Sigmoid colon (tissue), 4 donors: ENCODE measurements around the gene EPHA7.

ENCODE experiments used
- EP300 ChIP-seq, 4 donors: sonication (generic); formaldehyde crosslinking; IDR thresholded peaks; one replicate each; pipeline ENCODE4 v1.6.1; 2017; ENCODE audit warnings: antibody characterized with exemption in 4 of 4
- POLR2A ChIP-seq, 2 donors: fragments of 450-650 bp; IDR thresholded peaks; one replicate each; pipeline ENCODE4 v1.6.1; 2016; ENCODE audit warnings: antibody characterized with exemption in 2 of 2, mild to moderate bottlenecking in 2 of 2, moderate library complexity in 2 of 2
- TF ChIP-seq, protein P1 (sequence below), 4 experiments: fragments of 450-650 bp in 3 of 4; fragments of 200-600 bp in 1 of 4; IDR thresholded peaks; one replicate each; pipeline ENCODE4 v1.5.1; 2016 to 2019; ENCODE audit warnings: antibody characterized with exemption in 4 of 4, mild to moderate bottlenecking in 3 of 4, moderate library complexity in 2 of 4

DNA sequence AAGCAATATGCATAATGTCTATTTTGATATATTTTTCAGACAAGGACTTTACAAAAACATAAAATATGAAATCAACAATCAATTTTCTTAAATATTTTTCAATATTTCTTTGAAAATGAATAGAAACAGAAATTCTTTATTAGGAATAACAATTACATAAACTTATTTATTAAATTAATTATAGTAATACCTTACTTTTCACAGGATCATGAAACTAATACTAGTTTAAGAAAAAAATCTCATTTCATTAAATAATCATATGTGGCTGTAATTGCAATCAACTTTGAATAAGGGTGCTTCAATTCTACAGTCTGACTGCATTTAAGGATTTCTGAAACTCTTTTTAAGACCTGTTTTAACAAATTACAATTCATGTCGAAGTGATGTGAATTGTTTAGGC lies 26.6 kb downstream of the EPHA7 start:
- TF ChIP-seq EP300 (IDR thresholded peaks at IDR 0.05) = no peak
- TF ChIP-seq, protein P1, sequence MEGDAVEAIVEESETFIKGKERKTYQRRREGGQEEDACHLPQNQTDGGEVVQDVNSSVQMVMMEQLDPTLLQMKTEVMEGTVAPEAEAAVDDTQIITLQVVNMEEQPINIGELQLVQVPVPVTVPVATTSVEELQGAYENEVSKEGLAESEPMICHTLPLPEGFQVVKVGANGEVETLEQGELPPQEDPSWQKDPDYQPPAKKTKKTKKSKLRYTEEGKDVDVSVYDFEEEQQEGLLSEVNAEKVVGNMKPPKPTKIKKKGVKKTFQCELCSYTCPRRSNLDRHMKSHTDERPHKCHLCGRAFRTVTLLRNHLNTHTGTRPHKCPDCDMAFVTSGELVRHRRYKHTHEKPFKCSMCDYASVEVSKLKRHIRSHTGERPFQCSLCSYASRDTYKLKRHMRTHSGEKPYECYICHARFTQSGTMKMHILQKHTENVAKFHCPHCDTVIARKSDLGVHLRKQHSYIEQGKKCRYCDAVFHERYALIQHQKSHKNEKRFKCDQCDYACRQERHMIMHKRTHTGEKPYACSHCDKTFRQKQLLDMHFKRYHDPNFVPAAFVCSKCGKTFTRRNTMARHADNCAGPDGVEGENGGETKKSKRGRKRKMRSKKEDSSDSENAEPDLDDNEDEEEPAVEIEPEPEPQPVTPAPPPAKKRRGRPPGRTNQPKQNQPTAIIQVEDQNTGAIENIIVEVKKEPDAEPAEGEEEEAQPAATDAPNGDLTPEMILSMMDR (IDR thresholded peaks at IDR 0.05) = no peak
- no peak for TF ChIP-seq POLR2A (IDR thresholded peaks at IDR 0.05)
